Esophagus muscularis mucosa (tissue), 4 donors: ENCODE results near the gene CSMD2. TPM values are rescaled to one million over a fixed set of nuclear protein-coding genes. Genes with fewer than 3 reads are reported as not detected.

Source experiments
- DNase-seq: peaks from one replicate; pipeline ENCODE4 v3.0.0-alpha.2; 2017; ENCODE audit errors: extremely low spot score
- H3K27ac ChIP-seq, 4 donors: fragments of 200-600 bp; sonication (generic); replicated peaks in 1 of 4; 1 replicate in 3 of 4; 2 replicates in 1 of 4; pipeline ENCODE4 v1.5.1; 2016 to 2019; ENCODE audit warnings: mild to moderate bottlenecking in 1 of 4
- H3K27me3 ChIP-seq, 4 donors: fragments of 200-600 bp; sonication (generic); one replicate each; pipeline versions ENCODE4 v1.5.1 to v1.6.0; 2016 to 2019
- H3K36me3 ChIP-seq, 4 donors: fragments of 200-600 bp; sonication (generic); one replicate each; pipeline ENCODE4 v1.5.1; 2016 to 2019
- H3K4me1 ChIP-seq, 4 donors: fragments of 200-600 bp; sonication (generic); one replicate each; pipeline ENCODE4 v1.5.1; 2016 to 2019
- H3K4me3 ChIP-seq, 4 donors: fragments of 200-600 bp; sonication (generic); 1 replicate in 2 of 4; 2 replicates in 2 of 4; pipeline ENCODE4 v1.5.1; 2016 to 2019; ENCODE audit warnings: mild to moderate bottlenecking in 4 of 4, moderate library complexity in 1 of 4
- H3K9me3 ChIP-seq, 4 donors: fragments of 200-600 bp; sonication (generic); 1 replicate in 3 of 4; 2 replicates in 1 of 4; pipeline ENCODE4 v1.5.1; 2016 to 2019
- EP300 ChIP-seq: sonication (generic); formaldehyde crosslinking; IDR thresholded peaks from one replicate; pipeline ENCODE4 v1.6.1; 2017; ENCODE audit warnings: antibody characterized with exemption
- POLR2A ChIP-seq: fragments of 450-650 bp; IDR thresholded peaks from one replicate; pipeline ENCODE4 v1.6.1; 2017; ENCODE audit warnings: antibody characterized with exemption, moderate library complexity, mild to moderate bottlenecking, low read depth
- POLR2AphosphoS5 ChIP-seq, 2 donors: sonication (generic); formaldehyde crosslinking; IDR thresholded peaks; one replicate each; pipeline ENCODE4 v1.6.1; 2017; ENCODE audit warnings: antibody characterized with exemption in 2 of 2
- WGBS: methylation state at CpG from one replicate; pipeline ENCODE4 v1.1.5; 2018; 5-methylcytosine and 5-hydroxymethylcytosine counted together
- intact Hi-C: fragments of 100-400 bp; cut with DNase I; formaldehyde crosslinking; loops from one replicate; pipeline ENCODE4 v1.15.1; 2023
- total RNA-seq, 4 donors: library from RNA; depleted of rRNA; stranded (reverse); fragments of >200 nt; gene quantifications; one replicate each; pipeline versions ENCODE4 v1.1.0 to v1.2.1, GENCODE V29; 2016
- TF ChIP-seq, protein P1 (sequence below), 3 experiments: fragments of 200-600 bp in 2 of 3; fragments of 450-650 bp in 1 of 3; sonication (generic) in 2 of 3; IDR thresholded peaks; one replicate each; pipeline ENCODE4 v1.5.1; 2017 to 2019; ENCODE audit warnings: antibody characterized with exemption in 3 of 3, mild to moderate bottlenecking in 2 of 3, moderate library complexity in 1 of 3

The CSMD2 gene
- total RNA-seq, 4 donors from 2014 or later: 0.26 to 0.75 (median 0.37) TPM

DNA sequence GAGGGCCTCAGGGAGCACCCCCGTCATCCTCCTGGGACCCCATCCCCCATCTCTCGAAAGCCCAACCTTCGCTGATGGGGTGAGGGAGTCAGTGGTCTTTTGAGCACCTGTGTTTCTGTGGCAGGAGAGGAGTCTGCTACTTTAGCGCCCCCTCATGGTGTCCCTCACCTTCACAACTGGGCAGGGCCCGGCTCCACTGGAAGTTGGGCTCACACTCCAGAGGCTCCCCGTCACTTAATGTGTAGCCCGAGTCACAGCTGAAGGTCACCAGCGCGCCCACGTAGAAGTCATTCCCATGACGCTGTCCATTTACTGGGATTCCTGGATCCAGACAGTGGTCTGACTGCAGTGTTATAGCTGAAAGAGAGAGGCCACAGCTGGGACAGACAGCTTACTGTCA lies 440.7 kb downstream of the CSMD2 start:
- no peak for DNase-seq
- intact Hi-C loops: no loop called here
- Histone ChIP-seq H3K27ac (no peak overlapping the region), H3K9me3 (no peaks in the 10 kb centered on the region), H3K4me3 (no peak overlapping the region), H3K36me3 (no peaks in the 10 kb centered on the region), H3K4me1 (no peaks in the 10 kb centered on the region), H3K27me3 (peaks cover 0 to 5% (median 0%) of the 10 kb centered on the region in 4 donors)
- no peak for TF ChIP-seq POLR2AphosphoS5 (IDR thresholded peaks at IDR 0.05)
- TF ChIP-seq POLR2A: no peak
- TF ChIP-seq, protein P1, sequence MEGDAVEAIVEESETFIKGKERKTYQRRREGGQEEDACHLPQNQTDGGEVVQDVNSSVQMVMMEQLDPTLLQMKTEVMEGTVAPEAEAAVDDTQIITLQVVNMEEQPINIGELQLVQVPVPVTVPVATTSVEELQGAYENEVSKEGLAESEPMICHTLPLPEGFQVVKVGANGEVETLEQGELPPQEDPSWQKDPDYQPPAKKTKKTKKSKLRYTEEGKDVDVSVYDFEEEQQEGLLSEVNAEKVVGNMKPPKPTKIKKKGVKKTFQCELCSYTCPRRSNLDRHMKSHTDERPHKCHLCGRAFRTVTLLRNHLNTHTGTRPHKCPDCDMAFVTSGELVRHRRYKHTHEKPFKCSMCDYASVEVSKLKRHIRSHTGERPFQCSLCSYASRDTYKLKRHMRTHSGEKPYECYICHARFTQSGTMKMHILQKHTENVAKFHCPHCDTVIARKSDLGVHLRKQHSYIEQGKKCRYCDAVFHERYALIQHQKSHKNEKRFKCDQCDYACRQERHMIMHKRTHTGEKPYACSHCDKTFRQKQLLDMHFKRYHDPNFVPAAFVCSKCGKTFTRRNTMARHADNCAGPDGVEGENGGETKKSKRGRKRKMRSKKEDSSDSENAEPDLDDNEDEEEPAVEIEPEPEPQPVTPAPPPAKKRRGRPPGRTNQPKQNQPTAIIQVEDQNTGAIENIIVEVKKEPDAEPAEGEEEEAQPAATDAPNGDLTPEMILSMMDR (IDR thresholded peaks at IDR 0.05): no peak
- no peak for TF ChIP-seq EP300
- 65% methylated on average over 5 of the region's 11 CpGs for WGBS

- 87% methylated on average over 4 of the region's 4 CpGs for WGBS
- DNase-seq: peak; percentile 55
- Histone ChIP-seq H3K27ac (no peak overlapping the region), H3K36me3 (no peaks in the 10 kb centered on the region), H3K27me3 (peaks cover 0 to 5% (median 0%) of the 10 kb centered on the region in 4 donors), H3K4me3 (no peak overlapping the region), H3K9me3 (no peaks in the 10 kb centered on the region), H3K4me1 (no peaks in the 10 kb centered on the region)
- intact Hi-C loops: no loop called here
- TF ChIP-seq, protein P1 (IDR thresholded peaks at IDR 0.05): no peak
- no peak for TF ChIP-seq POLR2AphosphoS5 (IDR thresholded peaks at IDR 0.05)
- no peak for TF ChIP-seq EP300
- TF ChIP-seq POLR2A: no peak
Measured at GRCh38 chr1:33723251-33723650, 441.8 kb downstream of the CSMD2 start.

DNA sequence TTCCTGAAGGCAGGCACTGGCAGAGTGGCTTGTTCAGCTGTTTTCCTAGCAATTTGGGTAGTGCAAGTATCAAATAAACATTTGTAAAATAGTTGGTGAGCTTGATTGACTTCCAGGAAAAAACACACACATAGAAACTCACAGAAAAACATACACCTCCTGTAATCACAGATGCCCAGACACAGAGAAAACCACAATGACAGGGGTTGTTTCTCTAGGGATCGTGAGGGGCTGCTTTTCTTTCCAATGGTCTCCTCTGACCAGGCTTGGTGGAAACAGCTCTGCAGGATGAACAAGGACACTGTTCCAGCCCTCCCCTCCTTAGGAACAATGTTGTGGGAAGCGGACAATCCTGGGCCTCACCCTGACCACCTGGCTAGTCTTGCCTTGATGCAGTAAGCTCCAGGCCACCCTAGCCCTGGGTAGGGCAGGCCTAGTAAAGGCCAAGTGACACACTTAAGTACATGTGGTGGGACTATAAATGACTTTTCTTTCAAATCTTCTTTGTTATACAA lies 443.7 kb downstream of the CSMD2 start:
- TF ChIP-seq EP300: no peak
- TF ChIP-seq, protein P1 (IDR thresholded peaks at IDR 0.05): no peak
- TF ChIP-seq POLR2AphosphoS5 (IDR thresholded peaks at IDR 0.05): no peak
- TF ChIP-seq POLR2A: no peak

DNA sequence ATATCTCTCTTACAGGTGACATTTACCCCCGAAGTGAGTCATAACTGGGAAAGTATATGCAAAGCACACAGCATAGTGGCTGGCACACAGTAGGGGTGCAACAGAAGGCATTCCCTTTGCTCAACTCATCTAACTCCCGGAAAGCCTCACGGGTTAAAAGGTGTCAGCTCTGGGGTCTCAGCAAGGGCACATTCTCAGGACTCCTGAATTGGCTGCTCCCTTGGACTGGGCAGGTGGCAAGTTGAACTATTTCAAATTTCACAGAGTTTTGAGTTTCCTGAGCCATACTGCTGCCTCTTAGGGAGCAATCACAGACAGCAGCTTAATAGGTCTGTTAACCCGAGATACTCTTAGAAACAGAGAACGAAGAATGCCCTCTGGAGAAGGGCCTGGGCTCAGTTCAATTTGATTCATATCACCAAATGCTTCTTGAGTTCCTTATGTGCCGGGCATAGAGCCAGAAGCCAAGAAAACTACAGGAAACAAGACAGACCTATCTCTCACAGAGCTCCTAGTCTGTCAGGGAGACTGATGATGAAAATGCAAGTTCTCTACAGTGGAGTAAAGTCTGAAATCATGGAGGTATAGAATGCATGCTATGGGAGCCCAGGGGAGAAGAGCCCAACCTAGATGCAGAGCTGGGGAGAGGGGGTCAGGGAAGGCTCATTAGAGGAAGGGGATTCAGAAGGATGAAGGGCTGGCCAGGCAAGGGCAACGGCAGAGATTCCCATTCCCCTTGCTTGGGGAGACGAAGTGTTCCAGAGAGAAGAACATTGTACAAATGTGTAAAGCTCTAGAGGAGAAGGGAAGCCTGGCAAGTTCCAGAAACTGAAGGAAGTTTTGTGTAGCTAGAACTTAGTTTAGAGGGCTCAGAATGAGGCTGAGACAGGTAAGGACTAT lies 445.0 kb downstream of the CSMD2 start:
- no peak for TF ChIP-seq POLR2AphosphoS5 (IDR thresholded peaks at IDR 0.05)
- no peak for TF ChIP-seq EP300
- TF ChIP-seq, protein P1 (IDR thresholded peaks at IDR 0.05): no peak
- no peak for TF ChIP-seq POLR2A
- H3K27me3 ChIP-seq: peaks cover 0 to 11% (median 0%) of the 10 kb centered on the region in 4 donors
- intact Hi-C loops: no loop called here
- WGBS: 46% methylated on average over 6 of the region's 8 CpGs
- no peaks in the 10 kb centered on the region for H3K4me1 ChIP-seq
- H3K36me3 ChIP-seq: no peaks in the 10 kb centered on the region
- no peak overlapping the region for H3K4me3 ChIP-seq
- no peaks in the 10 kb centered on the region for H3K9me3 ChIP-seq
- H3K27ac ChIP-seq: no peak overlapping the region
- peak; percentile 72 for DNase-seq

More for the DNA sequence above, 443.7 kb downstream of the CSMD2 start:
- no peak overlapping the region for H3K27ac ChIP-seq
- no peak overlapping the region for H3K4me3 ChIP-seq
- WGBS: 71% methylated on average over 1 of the region's 2 CpGs
- intact Hi-C loops: no loop called here
- no peaks in the 10 kb centered on the region for H3K36me3 ChIP-seq
- peak; percentile 81 for DNase-seq
- H3K9me3 ChIP-seq: no peaks in the 10 kb centered on the region
- H3K4me1 ChIP-seq: no peaks in the 10 kb centered on the region
- peaks cover 0 to 8% (median 0%) of the 10 kb centered on the region in 4 donors for H3K27me3 ChIP-seq
